Gastrocnemius medialis (tissue), 4 donors: ENCODE measurements around the gene SGMS1.

Experiments used
- CTCF ChIP-seq, 5 experiments: fragments of 450-650 bp in 3 of 5; fragments of 200-600 bp in 2 of 5; sonication (generic) in 2 of 5; IDR thresholded peaks in 4 of 5; conservative IDR thresholded peaks in 1 of 5; 1 replicate in 4 of 5; 2 replicates in 1 of 5; pipeline ENCODE4 v1.5.1; 2016 to 2019; ENCODE audit warnings: antibody characterized with exemption in 5 of 5, mild to moderate bottlenecking in 3 of 5, moderate library complexity in 3 of 5
- POLR2A ChIP-seq, 2 donors: fragments of 450-650 bp; IDR thresholded peaks; one replicate each; pipeline ENCODE4 v1.6.1; 2017; ENCODE audit warnings: antibody characterized with exemption in 2 of 2, mild to moderate bottlenecking in 2 of 2, moderate library complexity in 2 of 2

DNA sequence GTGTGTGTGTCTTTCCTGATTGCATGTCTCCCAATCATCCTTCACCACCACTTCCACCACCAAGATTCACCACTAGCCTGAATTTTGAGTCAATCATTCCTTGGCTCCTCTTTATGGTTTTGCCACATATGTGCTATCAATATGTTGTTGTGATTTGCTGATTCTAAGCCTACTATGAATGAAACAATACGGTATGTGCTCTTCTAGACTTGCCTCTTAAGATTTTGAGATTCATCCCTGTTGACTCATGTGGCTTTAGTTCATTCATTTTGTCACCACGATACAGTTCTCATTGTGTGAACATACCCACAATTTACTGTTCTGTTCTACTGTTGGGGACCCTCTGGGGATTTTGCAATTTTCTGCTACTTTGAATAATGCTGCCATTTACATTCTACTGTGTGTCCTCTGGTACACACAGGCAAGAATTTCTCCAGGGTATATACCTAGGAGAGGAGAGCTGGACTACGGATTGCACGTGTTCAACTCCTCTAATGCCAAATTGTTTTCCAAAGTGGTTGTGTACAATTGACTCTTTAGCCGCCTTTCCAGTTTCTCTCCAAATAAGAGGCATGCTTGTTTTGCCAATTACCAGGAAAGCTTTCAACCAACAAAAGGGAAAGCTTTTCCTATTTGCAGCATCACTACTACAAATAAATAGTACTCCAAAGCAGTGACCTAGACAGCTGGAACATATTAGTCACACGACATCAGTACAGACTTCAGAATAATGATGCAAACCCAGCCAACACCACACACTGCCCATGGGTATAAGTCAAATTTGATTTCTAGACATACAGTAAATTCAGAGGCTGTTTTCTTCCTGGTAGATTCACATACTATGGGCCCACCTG lies 30.0 kb downstream of the SGMS1 start:
- TF ChIP-seq CTCF (IDR thresholded peaks at IDR 0.05 in 4 of 5, conservative IDR thresholded peaks at IDR 0.05 in 1 of 5) (no peak), POLR2A (IDR thresholded peaks at IDR 0.05) (no peak)
